ENCODE measurements around the gene PRPSAP1.
"Not testable (repeated sequence)": the region's sequence is repeated elsewhere in the genome, so short reads cannot be mapped to it uniquely, and the experiment has no call there.

PRPSAP1 gene

DNA sequence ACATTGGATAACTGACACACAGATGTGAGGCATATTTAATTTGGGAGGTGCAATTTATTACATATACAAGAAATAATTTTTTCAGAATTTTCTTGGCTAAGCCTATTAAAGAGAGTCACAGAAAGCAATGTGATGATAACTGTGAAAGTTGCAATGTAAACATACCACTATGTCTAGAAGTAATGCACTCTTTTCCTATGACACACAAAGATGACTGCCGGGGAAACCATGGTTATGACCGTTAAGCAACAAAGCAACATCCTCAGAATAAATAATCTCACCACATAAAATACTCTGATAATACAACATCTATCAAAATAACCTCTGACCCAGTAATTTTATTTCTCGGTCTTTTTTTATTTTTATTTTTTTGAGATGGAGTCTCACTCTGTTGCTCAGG is 35.1 kb downstream of the PRPSAP1 start:
- no peak for DNase-seq (ENCODE audit: low read depth)

GRCh38 chr17:76317535-76317934 is 36.2 kb downstream of the PRPSAP1 start:
- DNase-seq (ENCODE audit: low read depth), result no peak

GRCh38 chr17:76314392-76315227 is 39.1 kb downstream of the PRPSAP1 start:
- no peak for DNase-seq (ENCODE audit: low read depth)

DNA sequence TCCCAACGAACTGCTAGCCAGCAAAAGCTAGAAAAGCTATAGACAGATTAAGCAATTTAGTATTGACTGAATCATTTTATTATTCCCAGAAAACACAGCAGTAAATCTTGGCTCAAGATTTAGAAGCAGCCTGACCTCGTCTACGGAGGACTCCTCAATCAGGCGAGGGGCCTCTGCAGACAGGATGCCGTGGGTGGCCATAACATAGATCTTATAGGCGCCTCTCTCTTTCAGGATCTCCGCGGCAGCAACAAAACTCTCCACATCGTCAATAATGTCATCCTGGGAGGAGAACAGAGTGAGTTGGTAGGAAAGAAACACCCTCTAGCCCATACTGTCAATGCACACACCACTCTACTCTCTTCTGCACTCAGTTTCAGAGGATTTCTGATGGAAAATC is 41.0 kb downstream of the PRPSAP1 start:
- DNase-seq (ENCODE audit: low read depth), result no peak

GRCh38 chr17:76309461-76309860 is 44.3 kb downstream of the PRPSAP1 start:
- DNase-seq (ENCODE audit: low read depth), result no peak

- no peak for DNase-seq (ENCODE audit: low read depth)
Measured at GRCh38 chr17:76307966-76308338, 45.8 kb downstream of the PRPSAP1 start, which contains the start of gene QRICH2. Gene QRICH2 (minus strand): TSS chr17:76308276. CDS start chr17:76307998, 278 bp downstream.

GRCh38 chr17:76307299-76307965 is 46.3 kb downstream of the PRPSAP1 start:
- DNase-seq (ENCODE audit: low read depth), result no peak

GRCh38 chr17:76305135-76305454 is 48.6 kb downstream of the PRPSAP1 start:
- DNase-seq (ENCODE audit: low read depth), result not testable (repeated sequence)

- no peak for DNase-seq (ENCODE audit: low read depth)
Measured at GRCh38 chr17:76304226-76305134, 49.2 kb downstream of the PRPSAP1 start.

DNA sequence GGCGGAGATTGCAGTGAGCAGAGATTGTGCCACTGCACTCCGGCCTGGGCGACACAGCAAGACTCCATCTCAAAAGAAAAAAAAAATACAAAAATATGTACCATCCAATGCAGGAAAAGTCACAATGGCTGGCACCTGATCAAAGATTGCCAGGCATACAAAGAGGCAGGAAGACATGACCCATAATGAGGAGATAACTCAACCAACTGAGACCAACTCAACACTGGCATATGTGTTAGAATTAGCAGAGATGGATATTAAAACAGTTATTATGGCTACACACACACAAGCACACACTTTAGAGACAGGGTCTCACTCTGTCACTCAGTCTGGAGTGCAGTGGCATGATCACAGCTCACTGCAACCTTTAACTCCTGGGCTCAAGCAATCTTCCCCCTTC is 56.3 kb downstream of the PRPSAP1 start:
- DNase-seq (ENCODE audit: low read depth), result no peak

- no peak for DNase-seq (ENCODE audit: low read depth)
Measured at GRCh38 chr17:76296889-76297288, 56.8 kb downstream of the PRPSAP1 start.

DNA sequence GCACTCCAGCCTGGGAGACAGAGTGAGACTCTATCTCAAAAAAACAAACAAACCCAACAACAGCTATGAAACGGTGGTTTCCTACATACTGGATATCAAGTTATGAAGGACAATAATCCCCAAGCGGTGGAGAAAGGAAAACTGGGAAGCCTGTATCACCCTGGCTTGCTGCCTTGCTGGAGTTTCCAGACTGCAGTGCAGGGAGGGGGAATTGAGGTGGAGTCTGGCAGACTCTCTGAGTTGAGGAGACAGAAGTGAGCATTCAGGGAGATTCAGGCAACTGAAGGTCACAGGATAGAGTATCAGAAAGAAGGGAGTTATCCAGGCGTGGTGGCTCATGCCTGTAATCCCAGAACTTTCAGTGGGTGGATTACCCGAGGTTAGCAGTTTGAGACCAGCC is 57.5 kb downstream of the PRPSAP1 start:
- DNase-seq (ENCODE audit: low read depth), result no peak

DNA sequence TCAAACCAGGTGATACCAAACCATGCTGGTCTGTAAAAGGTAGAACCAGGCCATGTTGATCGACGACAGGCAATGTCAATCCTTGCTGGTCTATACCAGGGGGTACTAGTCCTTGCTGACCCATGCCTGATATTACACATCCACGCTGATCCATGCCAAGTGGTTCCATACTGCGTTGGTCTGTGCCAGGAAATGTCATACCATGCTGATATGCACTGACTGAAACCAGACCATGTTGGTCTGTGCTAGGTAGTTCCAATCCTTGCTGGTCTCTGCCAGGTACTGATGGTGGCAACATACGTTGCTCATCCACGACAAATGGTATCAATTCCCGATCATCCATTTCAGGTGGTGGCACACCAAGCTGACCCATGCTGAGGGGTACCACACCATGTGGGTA is 60.6 kb downstream of the PRPSAP1 start:
- no peak for DNase-seq (ENCODE audit: low read depth)

DNA sequence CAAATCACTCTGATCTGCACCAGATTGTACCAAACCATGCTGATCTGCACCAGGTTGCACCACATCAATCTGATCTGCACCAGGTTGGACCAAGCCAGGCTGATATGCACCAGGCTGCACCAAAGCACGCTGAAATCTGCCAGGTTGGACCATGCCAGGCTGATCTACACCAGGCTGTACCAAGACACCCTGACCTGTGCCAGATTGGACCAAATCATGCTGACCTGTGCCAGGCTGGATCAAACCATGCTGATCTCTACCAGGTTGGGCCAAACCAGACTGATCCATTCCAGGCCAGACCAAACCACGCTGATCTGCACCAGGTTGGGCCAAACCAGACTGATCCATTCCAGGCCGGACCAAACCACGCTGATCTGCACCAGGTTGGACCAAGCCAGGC is 61.1 kb downstream of the PRPSAP1 start:
- DNase-seq (ENCODE audit: low read depth), result no peak

GRCh38 chr17:76281573-76282371 is 71.9 kb downstream of the PRPSAP1 start:
- DNase-seq (ENCODE audit: low read depth), result no peak

- no peak for DNase-seq (ENCODE audit: low read depth)
Measured at GRCh38 chr17:76280650-76281049, 73.1 kb downstream of the PRPSAP1 start.

GRCh38 chr17:76279742-76280287 is 73.9 kb downstream of the PRPSAP1 start:
- no peak for DNase-seq (ENCODE audit: low read depth)

DNA sequence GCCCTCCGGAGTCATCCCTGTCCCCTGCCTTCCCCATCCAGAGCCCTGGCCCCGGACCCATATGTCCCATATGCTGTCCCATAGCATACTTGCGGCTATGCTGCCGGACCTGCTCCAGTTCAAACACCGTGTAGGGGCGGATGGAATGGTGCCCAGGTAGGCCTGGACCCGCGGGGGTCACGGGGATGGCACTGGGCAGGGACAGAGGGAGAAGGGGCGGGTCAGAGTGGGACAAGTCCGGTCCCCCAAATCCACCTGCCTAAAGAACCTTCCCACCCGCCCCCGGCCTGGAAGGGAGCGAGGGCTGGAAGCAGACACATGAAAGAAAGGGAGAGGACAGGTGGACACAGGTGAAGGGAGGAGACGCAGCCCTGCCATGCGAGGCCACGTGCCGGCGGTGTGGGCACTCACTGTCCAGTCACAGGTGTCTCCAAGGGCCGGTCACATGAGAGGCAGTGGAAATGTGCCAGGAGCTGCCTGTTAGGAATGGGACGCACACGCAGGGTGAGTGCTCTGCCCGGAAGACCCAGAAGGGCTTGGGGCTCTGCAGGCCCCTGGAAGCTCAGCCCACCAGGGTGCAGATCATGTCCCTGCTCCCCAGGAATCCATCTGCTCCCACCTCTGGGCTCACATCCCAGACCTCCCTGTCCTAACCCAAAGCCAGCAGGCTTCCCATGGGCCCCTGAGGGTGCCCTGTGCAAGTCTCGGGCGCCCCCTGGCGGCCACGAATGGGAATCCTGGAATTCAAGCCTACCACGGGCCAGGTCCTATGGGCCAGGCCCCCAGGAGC is 74.6 kb downstream of the PRPSAP1 start:
- DNase-seq (ENCODE audit: low read depth), result peak; percentile 82

DNA sequence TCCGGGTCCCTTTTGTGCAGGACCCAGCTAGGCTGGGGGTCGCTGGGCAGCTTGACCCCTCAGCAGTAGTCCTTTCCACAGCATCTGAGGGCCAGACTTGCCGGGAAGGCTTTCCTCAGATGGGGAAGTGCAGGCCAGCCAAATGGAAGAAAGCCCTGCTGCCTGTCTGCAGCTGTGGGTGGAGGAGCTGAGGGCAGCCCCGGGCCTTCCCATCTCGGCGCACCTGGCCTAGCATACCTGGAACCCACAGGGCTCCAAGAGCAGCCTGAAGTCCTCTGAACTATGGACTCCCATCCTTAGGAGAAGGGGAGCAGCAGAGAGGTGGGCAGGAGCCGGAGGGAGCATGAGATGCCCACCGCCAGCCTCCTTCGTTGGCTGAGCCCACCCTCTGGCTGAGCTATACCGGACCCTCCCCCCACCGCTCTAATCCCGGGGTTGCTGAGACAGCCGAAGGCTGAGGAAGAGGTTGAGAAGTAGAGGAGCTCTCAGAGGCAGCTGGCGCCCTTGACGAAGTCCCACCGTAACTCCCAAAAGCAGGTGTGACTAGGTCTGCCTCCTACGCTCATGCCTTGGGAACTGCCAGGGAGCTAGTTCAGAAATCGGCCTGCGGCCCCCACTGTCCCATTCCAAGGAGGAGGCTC is 75.3 kb downstream of the PRPSAP1 start:
- no peak for DNase-seq (ENCODE audit: low read depth)

All from activated T-cell treated with anti-CD3 and anti-CD28 coated beads for 48 hours (primary cell).